ENCODE results near the gene RGP1. TPM values are rescaled to one million over a fixed set of nuclear protein-coding genes. Genes with fewer than 3 reads are reported as not detected.

The RGP1 gene
- total RNA-seq, 1 donor = 17.7 TPM

DNA sequence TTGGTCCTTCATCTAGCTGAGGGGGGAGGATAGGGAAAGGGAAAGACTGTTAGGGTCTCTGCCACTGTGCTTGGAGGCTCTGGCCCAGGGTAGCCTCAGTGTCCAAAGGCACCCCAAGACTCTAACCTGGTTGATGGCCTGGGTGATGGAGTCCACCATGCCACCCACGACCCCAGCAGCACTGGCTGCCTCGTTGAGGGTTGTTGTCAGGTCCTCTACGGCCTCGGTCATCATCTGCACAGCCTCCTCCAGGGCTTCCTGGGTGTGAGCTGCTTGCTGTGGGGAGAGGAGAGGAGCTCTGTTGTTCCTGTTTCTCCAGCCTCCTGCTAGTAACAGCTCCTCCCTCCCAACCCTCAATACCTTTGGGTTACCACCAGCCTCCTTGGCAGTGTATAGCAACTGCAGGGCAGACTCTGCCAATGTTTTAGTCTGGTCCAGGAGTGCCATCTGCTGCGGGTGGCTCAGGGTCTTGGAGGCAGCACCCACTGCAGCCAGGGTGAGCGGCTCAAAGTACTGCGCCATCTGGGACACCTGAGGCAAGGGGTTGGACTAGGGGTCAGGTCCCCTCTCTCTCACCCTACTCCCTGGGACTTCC, 43.2 kb upstream of the RGP1 start:
- TF ChIP-seq, protein P1, sequence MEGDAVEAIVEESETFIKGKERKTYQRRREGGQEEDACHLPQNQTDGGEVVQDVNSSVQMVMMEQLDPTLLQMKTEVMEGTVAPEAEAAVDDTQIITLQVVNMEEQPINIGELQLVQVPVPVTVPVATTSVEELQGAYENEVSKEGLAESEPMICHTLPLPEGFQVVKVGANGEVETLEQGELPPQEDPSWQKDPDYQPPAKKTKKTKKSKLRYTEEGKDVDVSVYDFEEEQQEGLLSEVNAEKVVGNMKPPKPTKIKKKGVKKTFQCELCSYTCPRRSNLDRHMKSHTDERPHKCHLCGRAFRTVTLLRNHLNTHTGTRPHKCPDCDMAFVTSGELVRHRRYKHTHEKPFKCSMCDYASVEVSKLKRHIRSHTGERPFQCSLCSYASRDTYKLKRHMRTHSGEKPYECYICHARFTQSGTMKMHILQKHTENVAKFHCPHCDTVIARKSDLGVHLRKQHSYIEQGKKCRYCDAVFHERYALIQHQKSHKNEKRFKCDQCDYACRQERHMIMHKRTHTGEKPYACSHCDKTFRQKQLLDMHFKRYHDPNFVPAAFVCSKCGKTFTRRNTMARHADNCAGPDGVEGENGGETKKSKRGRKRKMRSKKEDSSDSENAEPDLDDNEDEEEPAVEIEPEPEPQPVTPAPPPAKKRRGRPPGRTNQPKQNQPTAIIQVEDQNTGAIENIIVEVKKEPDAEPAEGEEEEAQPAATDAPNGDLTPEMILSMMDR (IDR thresholded peaks at IDR 0.05; ENCODE audit: insufficient read depth, low read depth, low read length) = no peak
- H3K4me3 ChIP-seq (ENCODE audit: low read depth, low read length) = no peak overlapping the region
- no peak for DNase-seq (ENCODE audit: low read depth)

- TF ChIP-seq, protein P1 (IDR thresholded peaks at IDR 0.05; ENCODE audit: insufficient read depth, low read depth, low read length) = no peak
- DNase-seq (ENCODE audit: low read depth) = no peak
- H3K4me3 ChIP-seq (ENCODE audit: low read depth, low read length) = no peak overlapping the region
Measured at GRCh38 chr9:35706951-35707350, 42.1 kb upstream of the RGP1 start.

DNA sequence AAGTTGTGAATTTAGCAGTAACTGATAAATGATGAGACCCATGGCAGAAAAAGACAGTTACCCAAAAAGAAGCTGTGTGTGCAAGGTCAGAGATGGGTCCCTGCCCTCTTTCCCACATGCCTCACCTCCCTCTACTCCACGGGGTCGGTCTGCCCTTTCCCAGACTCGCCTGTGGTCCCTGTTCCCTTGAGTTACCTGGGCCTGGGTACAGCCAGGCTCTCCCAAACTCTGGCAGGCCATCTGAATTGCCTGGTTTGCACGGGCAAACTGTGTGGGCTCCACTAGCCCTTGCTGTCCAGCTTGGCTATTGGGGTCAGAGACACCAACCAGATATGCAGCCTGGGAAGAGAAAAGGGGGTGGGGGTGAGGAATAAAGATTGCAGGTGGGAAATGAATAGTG, 40.9 kb upstream of the RGP1 start:
- TF ChIP-seq, protein P1 (IDR thresholded peaks at IDR 0.05; ENCODE audit: insufficient read depth, low read depth, low read length) = no peak
- DNase-seq (ENCODE audit: low read depth) = no peak
- no peak overlapping the region for H3K4me3 ChIP-seq (ENCODE audit: low read depth, low read length)

DNA sequence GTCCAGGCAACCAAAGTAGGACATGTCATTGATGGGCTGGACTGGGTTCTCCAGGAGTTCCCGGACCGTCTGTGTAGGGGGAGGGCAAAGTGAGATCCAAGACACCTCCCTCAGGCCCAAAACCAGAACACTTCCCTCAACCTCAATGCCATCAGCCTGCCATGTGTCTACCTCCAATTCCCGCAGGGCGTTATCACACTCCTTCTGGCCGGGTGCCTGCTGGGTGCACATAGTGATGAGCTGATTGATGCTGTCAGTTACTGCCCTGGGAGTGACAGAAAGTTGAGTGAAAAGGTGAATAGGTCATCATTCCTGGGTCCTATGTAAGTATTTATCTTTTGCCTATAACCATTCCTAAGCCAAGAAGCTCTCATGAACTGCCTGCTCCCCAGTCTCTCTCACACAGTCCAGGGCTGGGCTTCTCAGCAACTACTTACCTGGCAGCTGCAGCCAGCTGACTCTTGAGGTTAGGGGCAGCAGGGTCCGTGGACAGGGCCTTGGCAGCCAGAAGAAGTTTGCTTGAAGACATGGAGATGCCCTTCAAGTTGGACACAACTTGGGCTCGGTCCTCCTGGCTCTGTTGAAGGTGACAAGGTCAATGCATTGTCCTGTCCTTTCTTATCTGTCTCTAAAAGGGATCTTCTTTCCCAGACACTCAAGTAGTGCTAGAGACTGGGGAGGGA, 38.1 kb upstream of the RGP1 start:
- H3K4me3 ChIP-seq (ENCODE audit: low read depth, low read length) = no peak overlapping the region
- no peak for DNase-seq (ENCODE audit: low read depth)
- TF ChIP-seq, protein P1 (IDR thresholded peaks at IDR 0.05; ENCODE audit: insufficient read depth, low read depth, low read length) = no peak

- TF ChIP-seq, protein P1 (IDR thresholded peaks at IDR 0.05; ENCODE audit: insufficient read depth, low read depth, low read length) = no peak
- no peak overlapping the region for H3K4me3 ChIP-seq (ENCODE audit: low read depth, low read length)
- DNase-seq (ENCODE audit: low read depth) = no peak
Measured at GRCh38 chr9:35711501-35712428, 37.3 kb upstream of the RGP1 start.

DNA sequence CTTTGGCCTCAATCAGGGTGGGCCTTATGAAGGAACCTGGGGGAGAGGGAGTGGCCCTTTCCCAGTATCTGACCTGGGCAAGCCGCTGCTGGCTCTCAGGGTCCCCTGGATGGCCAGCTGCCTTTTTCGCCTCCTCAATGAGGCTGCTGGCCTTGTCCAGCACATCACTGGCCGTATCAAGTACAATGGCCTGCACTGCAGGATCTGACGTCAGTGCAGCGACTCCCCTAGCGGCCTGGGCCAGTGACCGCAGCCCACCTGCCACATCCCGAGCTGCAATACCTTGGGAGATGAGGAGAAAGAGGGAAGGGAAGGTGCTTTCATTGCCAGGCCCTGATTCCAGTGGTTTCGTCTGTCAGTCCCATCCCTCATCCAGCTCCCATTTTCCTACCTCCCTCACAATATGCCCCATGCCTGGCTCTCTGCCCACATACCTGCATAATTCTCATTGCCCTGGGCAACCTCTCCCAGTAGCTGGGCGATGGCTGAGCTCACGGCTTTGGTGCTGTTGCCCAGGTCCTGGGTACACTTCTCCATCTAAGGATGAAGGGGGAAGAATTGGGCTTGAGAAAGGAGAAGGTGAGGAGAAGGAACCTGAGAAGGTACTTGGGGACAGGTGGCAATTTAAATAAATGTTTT, 36.2 kb upstream of the RGP1 start:
- no peak overlapping the region for H3K4me3 ChIP-seq (ENCODE audit: low read depth, low read length)
- DNase-seq (ENCODE audit: low read depth) = no peak
- TF ChIP-seq, protein P1 (IDR thresholded peaks at IDR 0.05; ENCODE audit: insufficient read depth, low read depth, low read length) = no peak
